Ishikawa (cell line): ENCODE measurements around the gene MAEA.

Experiments used
- CEBPB ChIP-seq: IDR thresholded peaks from 2 replicates; pipeline ENCODE4 v1.6.1; 2012
- CREB1 ChIP-seq: IDR thresholded peaks from 2 replicates; pipeline ENCODE4 v1.6.1; 2012; ENCODE audit warnings: low read depth
- EGR1 ChIP-seq: IDR thresholded peaks from 2 replicates; pipeline ENCODE4 v1.6.1; 2012
- EP300 ChIP-seq: IDR thresholded peaks from 2 replicates; pipeline ENCODE4 v1.6.1; 2012; ENCODE audit warnings: borderline replicate concordance
- FOXM1 ChIP-seq: IDR thresholded peaks from 2 replicates; pipeline ENCODE4 v1.6.1; 2012; ENCODE audit warnings: low read depth, borderline replicate concordance
- MAX ChIP-seq: IDR thresholded peaks from 2 replicates; pipeline ENCODE4 v1.6.1; 2012
- NFIC ChIP-seq: IDR thresholded peaks from 2 replicates; pipeline ENCODE4 v1.6.1; 2012
- RAD21 ChIP-seq: IDR thresholded peaks from 2 replicates; pipeline ENCODE4 v1.6.1; 2012; ENCODE audit warnings: low read depth
- REST ChIP-seq: IDR thresholded peaks from 2 replicates; pipeline ENCODE4 v1.6.1; 2012; ENCODE audit warnings: low read depth, mild to moderate bottlenecking
- TAF1 ChIP-seq: IDR thresholded peaks from 2 replicates; pipeline ENCODE4 v1.6.1; 2012; ENCODE audit warnings: low read depth, mild to moderate bottlenecking
- TCF12 ChIP-seq: IDR thresholded peaks from 2 replicates; pipeline ENCODE4 v1.6.1; 2012; ENCODE audit warnings: low read depth
- TEAD4 ChIP-seq: IDR thresholded peaks from 2 replicates; pipeline ENCODE4 v1.6.1; 2012
- USF1 ChIP-seq: IDR thresholded peaks from 2 replicates; pipeline ENCODE4 v1.6.1; 2012
- YY1 ChIP-seq: IDR thresholded peaks from 2 replicates; pipeline ENCODE4 v1.6.1; 2012; ENCODE audit warnings: low read depth
- ZBTB7A ChIP-seq: IDR thresholded peaks from 2 replicates; pipeline ENCODE4 v1.6.1; 2012; ENCODE audit warnings: low read depth

The MAEA gene

GRCh38 chr4:1246901-1247863, 42.5 kb upstream of the MAEA start:
- TF ChIP-seq YY1 (no peak), MAX (peak; percentile 49; the same call in 1 of the 2 replicates), CEBPB (no peak), NFIC (no peak), TCF12 (no peak)

- TF ChIP-seq TEAD4 (no peak), TAF1 (peak; percentile 40; the same call in 1 of the 2 replicates), CREB1 (no peak), REST (no peak), EGR1 (no peak), NFIC (no peak), USF1 (no peak), MAX (no peak), RAD21 (no peak), TCF12 (no peak), ZBTB7A (no peak), YY1 (peak; percentile 74), CEBPB (no peak), EP300 (no peak)
Measured at GRCh38 chr4:1247864-1248244, 41.8 kb upstream of the MAEA start.

- TF ChIP-seq YY1 (peak; percentile 4; the same call in 1 of the 2 replicates), RAD21 (no peak), USF1 (peak; percentile 7; the same call in 1 of the 2 replicates), CREB1 (no peak), TAF1 (no peak), MAX (peak; percentile 37; the same call in 1 of the 2 replicates), NFIC (no peak), REST (no peak), EGR1 (no peak), TCF12 (0 out of 2 replicates have a peak, but pooled peaks have one; percentile 16), ZBTB7A (0 out of 2 replicates have a peak, but pooled peaks have one; percentile 18), CEBPB (no peak), TEAD4 (no peak), FOXM1 (no peak), EP300 (no peak)
Measured at GRCh38 chr4:1248245-1249147, 41.2 kb upstream of the MAEA start, which contains the start of gene CTBP1. Gene CTBP1 (minus strand): TSS chr4:1249130. CDS start chr4:1241331, 7,799 bp downstream.

GRCh38 chr4:1249148-1249730, 40.5 kb upstream of the MAEA start:
- TF ChIP-seq EGR1 (peak; percentile 59; the same call in 1 of the 2 replicates), EP300 (peak; percentile 21; the same call in 1 of the 2 replicates), USF1 (no peak), RAD21 (no peak), MAX (peak; percentile 71), FOXM1 (no peak), CEBPB (no peak), YY1 (peak; percentile 73; the same call in 1 of the 2 replicates), REST (no peak)
